HepG2 (cell line): ENCODE measurements around the gene NT5M. TPM values are rescaled to one million over a fixed set of nuclear protein-coding genes. Genes with fewer than 3 reads are reported as not detected.

Experiments
- AKNA ChIP-seq: sonication (generic); formaldehyde crosslinking; IDR thresholded peaks from 2 replicates; pipeline ENCODE4 v1.4.0; 2020; ENCODE audit warnings: missing genetic modification reagents, borderline replicate concordance
- ARHGAP35 ChIP-seq: sonication (generic); formaldehyde crosslinking; IDR thresholded peaks from 2 replicates; pipeline ENCODE4 v1.9.0; 2022; ENCODE audit warnings: mild to moderate bottlenecking, inconsistent platforms, moderate library complexity, missing genetic modification reagents, borderline replicate concordance
- CBX2 ChIP-seq, 2 experiments: fragments of 200-600 bp in 1 of 2; sonication (generic); formaldehyde crosslinking in 1 of 2; IDR thresholded peaks; 2 replicates each; pipeline versions ENCODE4 v1.7.0 to v1.8.1; 2018 to 2022; ENCODE audit warnings: low read depth in 2 of 2, low read length in 1 of 2, mild to moderate bottlenecking in 1 of 2, missing genetic modification reagents in 1 of 2
- KAT7 ChIP-seq: IDR thresholded peaks from 2 replicates; pipeline ENCODE4 v1.6.1; 2018; ENCODE audit warnings: borderline replicate concordance, missing compliant biosample characterization
- KMT2B ChIP-seq: IDR thresholded peaks from 2 replicates; pipeline ENCODE4 v1.6.1; 2016; ENCODE audit warnings: missing genetic modification reagents, missing compliant biosample characterization
- NBN ChIP-seq: fragments of 450-650 bp; conservative IDR thresholded peaks from 2 replicates; pipeline ENCODE4 v1.6.1; 2017
- NFKB2 ChIP-seq: sonication (generic); formaldehyde crosslinking; IDR thresholded peaks from 2 replicates; pipeline ENCODE4 v1.4.0; 2020; ENCODE audit warnings: missing genetic modification reagents, borderline replicate concordance
- NR1H2 ChIP-seq: sonication (generic); formaldehyde crosslinking; IDR thresholded peaks from 2 replicates; pipeline ENCODE4 v1.8.1; 2022; ENCODE audit warnings: low read depth, missing genetic modification reagents, borderline replicate concordance
- PCBP2 ChIP-seq: fragments of 200-400 bp; formaldehyde crosslinking; optimal IDR thresholded peaks from 2 replicates; pipeline ENCODE3; 2018; ENCODE audit warnings: low read length, low read depth; ENCODE audit not compliant: poor library complexity, severe bottlenecking
- RERE ChIP-seq: IDR thresholded peaks from 2 replicates; pipeline ENCODE4 v1.6.1; 2016; ENCODE audit warnings: low read depth, missing genetic modification reagents, missing compliant biosample characterization
- SP140L ChIP-seq: sonication (generic); formaldehyde crosslinking; IDR thresholded peaks from 2 replicates; pipeline ENCODE4 v1.4.0; 2020; ENCODE audit warnings: missing genetic modification reagents, borderline replicate concordance
- SP2 ChIP-seq: sonication (generic); formaldehyde crosslinking; IDR thresholded peaks from 2 replicates; pipeline ENCODE4 v1.5.1; 2020; ENCODE audit warnings: mild to moderate bottlenecking, missing genetic modification reagents
- SRSF9 ChIP-seq: fragments of 200-400 bp; formaldehyde crosslinking; IDR thresholded peaks from 2 replicates; pipeline ENCODE4 v1.6.1; 2018; ENCODE audit warnings: borderline replicate concordance, mild to moderate bottlenecking, low read depth, low read length; ENCODE audit not compliant: insufficient read depth, poor library complexity, severe bottlenecking
- YEATS2 ChIP-seq: sonication (generic); formaldehyde crosslinking; IDR thresholded peaks from 2 replicates; pipeline ENCODE4 v1.4.0; 2020; ENCODE audit warnings: missing genetic modification reagents, borderline replicate concordance
- ZBTB42 ChIP-seq: sonication (generic); formaldehyde crosslinking; IDR thresholded peaks from 2 replicates; pipeline ENCODE4 v1.5.0; 2020; ENCODE audit warnings: mild to moderate bottlenecking, missing genetic modification reagents
- ZFP36 ChIP-seq: fragments of 150-350 bp; IDR thresholded peaks from 2 replicates; pipeline ENCODE4 v1.6.1; 2018; ENCODE audit warnings: borderline replicate concordance, low read length, low read depth; ENCODE audit not compliant: partially characterized antibody
- ZNF746 ChIP-seq: sonication (generic); formaldehyde crosslinking; IDR thresholded peaks from 2 replicates; pipeline ENCODE4 v1.8.0; 2022; ENCODE audit warnings: mild to moderate bottlenecking, missing genetic modification reagents
- ZNF777 ChIP-seq: sonication (generic); formaldehyde crosslinking; IDR thresholded peaks from 2 replicates; pipeline ENCODE4 v1.4.0; 2020; ENCODE audit warnings: missing genetic modification reagents
- polyA plus RNA-seq, 8 experiments: library from polyadenylated mRNA; depleted of rRNA in 3 of 8; stranded (reverse) in 7 of 8; unstranded in 1 of 8; fragments of >200 nt; fragmentation: Illumina TruSeq in 4 of 8; extraction: Trizol in 4 of 8; gene quantifications; 2 replicates each; pipeline versions ENCODE4 v1.2.1 to v1.2.3, GENCODE V29; 2011 to 2016; ENCODE audit warnings: low read depth in 4 of 8, missing spikeins in 1 of 8, mixed read lengths in 1 of 8; ENCODE audit not compliant: insufficient read depth in 1 of 8
- total RNA-seq, 5 experiments: library from RNA; depleted of rRNA; stranded (reverse); fragments of >200 nt; fragmentation: Illumina TruSeq; extraction: Trizol; gene quantifications; 2 replicates each; pipeline ENCODE4 v1.2.3, GENCODE V29; 2016; ENCODE audit warnings: low read depth in 1 of 5

The NT5M gene
- total and polyA plus RNA-seq, 2 of the 13 experiments (the other 11 are each of a cell fraction or from before 2014, with no cell fraction given) = 0.55 to 0.78 TPM

- TF ChIP-seq AKNA = no peak
- peak; percentile 86 for TF ChIP-seq YEATS2 (CRISPR knock-in tag)
- TF ChIP-seq KMT2B (CRISPR knock-in tag) = peak; percentile 81
- no peak for TF ChIP-seq NR1H2 (CRISPR knock-in tag)
- peak; percentile 92 for TF ChIP-seq KAT7 (CRISPR knock-in tag)
- TF ChIP-seq ZFP36 = no peak
- TF ChIP-seq NFKB2 (CRISPR knock-in tag) = peak; percentile 85; the same call in 1 of the 2 replicates
- TF ChIP-seq CBX2 (IDR thresholded peaks at IDR 0.05; ENCODE audit: low read depth, low read length) = no peak
- no peak for TF ChIP-seq CBX2 (CRISPR knock-in tag; IDR thresholded peaks at IDR 0.05; ENCODE audit: low read depth)
- TF ChIP-seq NBN = no peak
- no peak for TF ChIP-seq PCBP2
- no peak for TF ChIP-seq ZBTB42
- TF ChIP-seq ARHGAP35 (CRISPR knock-in tag) = peak; percentile 28; the same call in 1 of the 2 replicates
- TF ChIP-seq SP2 = peak; percentile 92
- TF ChIP-seq SP140L (CRISPR knock-in tag) = 0 out of 2 replicates have a peak, but pooled peaks have one; percentile 29
- TF ChIP-seq SRSF9 = no peak
- 0 out of 2 replicates have a peak, but pooled peaks have one; percentile 31 for TF ChIP-seq RERE
- peak; percentile 32; the same call in 1 of the 2 replicates for TF ChIP-seq ZNF746
- peak; percentile 39; the same call in 1 of the 2 replicates for TF ChIP-seq ZNF777
Measured at GRCh38 chr17:17280613-17281549, 22.3 kb upstream of the NT5M start, which contains the start of gene COPS3 (continued).
